NB4 (cell line): Measurements from ENCODE around the gene TTLL13.
A peak's percentile ranks its signal among the peaks of the same experiment; 100 is the strongest.

Experiments used
- MYC ChIP-seq: IDR thresholded peaks from 2 replicates; pipeline ENCODE4 v1.6.1; 2011; ENCODE audit warnings: low read depth, low read length
- POLR2A ChIP-seq: IDR thresholded peaks from 2 replicates; pipeline ENCODE4 v1.6.1; 2011; ENCODE audit warnings: mild to moderate bottlenecking; ENCODE audit not compliant: insufficient read length; ENCODE audit errors: extremely low read depth
- TF ChIP-seq, protein P1 (sequence below): IDR thresholded peaks from one replicate; pipeline ENCODE4 v1.5.1; 2012; ENCODE audit warnings: low read depth, low read length
- TF ChIP-seq, protein P2 (sequence below): IDR thresholded peaks from 2 replicates; pipeline ENCODE4 v1.6.1; 2011; ENCODE audit warnings: low read depth, low read length

DNA sequence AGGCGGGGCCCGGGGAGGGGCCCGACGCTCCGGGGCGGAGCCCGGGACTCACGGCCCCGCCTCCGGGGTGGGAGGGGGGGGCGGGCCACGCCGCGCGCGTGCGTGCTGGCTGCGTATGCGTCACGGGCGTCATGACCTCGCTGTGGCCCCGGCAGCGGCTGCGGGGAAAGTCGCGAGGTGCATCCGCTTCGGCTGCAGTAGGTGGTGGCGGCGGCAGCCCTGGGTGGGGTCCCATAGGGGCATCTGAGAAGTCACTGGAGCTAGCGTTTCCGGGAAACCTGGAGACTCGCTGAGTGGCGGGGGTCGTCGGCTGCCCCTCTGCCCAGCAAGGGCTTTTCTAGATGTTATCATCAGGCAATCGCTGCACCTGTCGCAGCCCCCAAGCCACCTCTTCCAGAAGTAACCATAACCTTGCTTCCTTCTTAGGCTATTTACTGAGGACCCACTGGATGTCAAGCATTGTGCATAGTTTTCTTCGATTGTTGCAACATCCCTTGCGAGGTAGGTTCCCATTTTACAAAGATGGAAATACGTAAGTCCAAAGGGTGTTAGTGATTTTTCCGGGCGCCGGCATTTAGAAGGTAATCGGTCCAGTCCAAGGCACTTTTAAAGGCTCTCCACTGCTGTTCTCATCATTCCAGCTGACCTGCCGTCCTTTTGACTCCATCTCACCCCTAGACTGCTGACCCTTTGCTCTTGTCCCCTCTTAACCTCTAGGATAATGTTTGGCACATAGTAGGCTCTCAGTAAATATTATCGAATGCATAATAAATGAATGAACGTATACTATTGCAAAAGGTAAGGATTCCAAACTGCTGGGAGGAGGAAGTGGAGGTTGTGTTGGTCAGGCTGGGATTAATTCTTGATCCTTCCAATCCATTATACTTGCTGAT is 15.0 kb upstream of the TTLL13 start, which contains the start of gene GDPGP1:
- TF ChIP-seq, protein P1, sequence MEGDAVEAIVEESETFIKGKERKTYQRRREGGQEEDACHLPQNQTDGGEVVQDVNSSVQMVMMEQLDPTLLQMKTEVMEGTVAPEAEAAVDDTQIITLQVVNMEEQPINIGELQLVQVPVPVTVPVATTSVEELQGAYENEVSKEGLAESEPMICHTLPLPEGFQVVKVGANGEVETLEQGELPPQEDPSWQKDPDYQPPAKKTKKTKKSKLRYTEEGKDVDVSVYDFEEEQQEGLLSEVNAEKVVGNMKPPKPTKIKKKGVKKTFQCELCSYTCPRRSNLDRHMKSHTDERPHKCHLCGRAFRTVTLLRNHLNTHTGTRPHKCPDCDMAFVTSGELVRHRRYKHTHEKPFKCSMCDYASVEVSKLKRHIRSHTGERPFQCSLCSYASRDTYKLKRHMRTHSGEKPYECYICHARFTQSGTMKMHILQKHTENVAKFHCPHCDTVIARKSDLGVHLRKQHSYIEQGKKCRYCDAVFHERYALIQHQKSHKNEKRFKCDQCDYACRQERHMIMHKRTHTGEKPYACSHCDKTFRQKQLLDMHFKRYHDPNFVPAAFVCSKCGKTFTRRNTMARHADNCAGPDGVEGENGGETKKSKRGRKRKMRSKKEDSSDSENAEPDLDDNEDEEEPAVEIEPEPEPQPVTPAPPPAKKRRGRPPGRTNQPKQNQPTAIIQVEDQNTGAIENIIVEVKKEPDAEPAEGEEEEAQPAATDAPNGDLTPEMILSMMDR, result no peak
- TF ChIP-seq, protein P2, sequence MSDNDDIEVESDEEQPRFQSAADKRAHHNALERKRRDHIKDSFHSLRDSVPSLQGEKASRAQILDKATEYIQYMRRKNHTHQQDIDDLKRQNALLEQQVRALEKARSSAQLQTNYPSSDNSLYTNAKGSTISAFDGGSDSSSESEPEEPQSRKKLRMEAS, result peak; percentile 57; the same call in 1 of the 2 replicates
- TF ChIP-seq POLR2A (peak; percentile 62), MYC (peak; percentile 19)
